ENCODE results near the gene PIPOX. TPM values are rescaled to one million over a fixed set of nuclear protein-coding genes. Genes with fewer than 3 reads are reported as not detected.
A peak's percentile ranks its signal among the peaks of the same experiment; 100 is the strongest.

PIPOX gene
- total RNA-seq, 4 donors from 2014 or later: 1.2 to 15.3 (median 1.6) TPM; not detected in 1

DNA sequence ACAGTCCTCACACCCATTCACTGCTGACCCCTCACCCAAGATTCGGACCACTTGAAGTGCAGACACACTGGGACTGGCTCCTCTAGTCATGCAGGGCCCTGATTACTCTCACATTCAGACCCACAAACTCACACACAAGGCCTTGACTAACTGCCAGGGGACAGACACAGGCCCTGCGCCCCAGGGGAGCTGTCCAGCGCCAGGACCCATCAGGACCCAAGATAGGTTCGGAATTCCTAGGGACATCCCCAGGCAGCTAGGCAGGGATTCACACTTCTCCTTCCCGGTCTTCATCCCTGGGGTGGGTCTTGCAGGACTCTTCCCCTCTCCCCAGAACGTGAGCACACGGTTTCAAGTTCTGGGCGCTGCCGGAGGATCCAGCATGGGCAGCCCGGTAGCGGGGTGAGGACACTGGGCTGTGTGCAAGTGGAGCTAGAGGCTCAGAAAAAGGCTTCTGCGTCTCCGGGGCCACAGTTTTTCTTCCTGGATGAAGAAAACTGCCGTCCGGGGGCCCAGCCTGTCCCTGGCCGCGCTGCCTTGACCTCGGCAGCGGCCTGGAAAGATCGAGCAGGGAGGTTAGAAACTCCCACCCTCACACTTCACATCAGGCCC lies 38.8 kb upstream of the PIPOX start:
- H3K27ac ChIP-seq: no peak overlapping the region
- peaks cover 64% of the 10 kb centered on the region for H3K27me3 ChIP-seq
- intact Hi-C loops (cut with DNase I; ENCODE audit: low total_unique reads): no loop called here
- H3K4me1 ChIP-seq: peaks cover 0 to 8% (median 1%) of the 10 kb centered on the region in 4 donors
- no peak for DNase-seq
- WGBS, 2 donors (ENCODE audit: low coverage in 1 of 2): 55% methylated on average over 19 of the region's 20 CpGs; no CpG with 5 or more reads in 1 of the 2 donors
- no peaks in the 10 kb centered on the region for H3K9me3 ChIP-seq
- H3K36me3 ChIP-seq: no peaks in the 10 kb centered on the region
- in situ Hi-C loops (cut with MboI; ENCODE audit: low pct_ligation_motif_present in 1 of 4, low pct_unique_long_range_greater_than_20kb in 1 of 4, low sequenced_read_pairs in 3 of 4): loop anchor here in 1 of 4 donors (25.0 kb wide), 1 partner anchor 233 kb away; the partner anchor contains the start of gene CRYBA1
- H3K4me3 ChIP-seq: no peak overlapping the region
- TF ChIP-seq POLR2AphosphoS5 (IDR thresholded peaks at IDR 0.05) (no peak), POLR2A (IDR thresholded peaks at IDR 0.05) (no peak), EP300 (IDR thresholded peaks at IDR 0.05; ENCODE audit: low read depth) (no peak)
- TF ChIP-seq, protein P1, sequence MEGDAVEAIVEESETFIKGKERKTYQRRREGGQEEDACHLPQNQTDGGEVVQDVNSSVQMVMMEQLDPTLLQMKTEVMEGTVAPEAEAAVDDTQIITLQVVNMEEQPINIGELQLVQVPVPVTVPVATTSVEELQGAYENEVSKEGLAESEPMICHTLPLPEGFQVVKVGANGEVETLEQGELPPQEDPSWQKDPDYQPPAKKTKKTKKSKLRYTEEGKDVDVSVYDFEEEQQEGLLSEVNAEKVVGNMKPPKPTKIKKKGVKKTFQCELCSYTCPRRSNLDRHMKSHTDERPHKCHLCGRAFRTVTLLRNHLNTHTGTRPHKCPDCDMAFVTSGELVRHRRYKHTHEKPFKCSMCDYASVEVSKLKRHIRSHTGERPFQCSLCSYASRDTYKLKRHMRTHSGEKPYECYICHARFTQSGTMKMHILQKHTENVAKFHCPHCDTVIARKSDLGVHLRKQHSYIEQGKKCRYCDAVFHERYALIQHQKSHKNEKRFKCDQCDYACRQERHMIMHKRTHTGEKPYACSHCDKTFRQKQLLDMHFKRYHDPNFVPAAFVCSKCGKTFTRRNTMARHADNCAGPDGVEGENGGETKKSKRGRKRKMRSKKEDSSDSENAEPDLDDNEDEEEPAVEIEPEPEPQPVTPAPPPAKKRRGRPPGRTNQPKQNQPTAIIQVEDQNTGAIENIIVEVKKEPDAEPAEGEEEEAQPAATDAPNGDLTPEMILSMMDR (IDR thresholded peaks at IDR 0.05): no peak

DNA sequence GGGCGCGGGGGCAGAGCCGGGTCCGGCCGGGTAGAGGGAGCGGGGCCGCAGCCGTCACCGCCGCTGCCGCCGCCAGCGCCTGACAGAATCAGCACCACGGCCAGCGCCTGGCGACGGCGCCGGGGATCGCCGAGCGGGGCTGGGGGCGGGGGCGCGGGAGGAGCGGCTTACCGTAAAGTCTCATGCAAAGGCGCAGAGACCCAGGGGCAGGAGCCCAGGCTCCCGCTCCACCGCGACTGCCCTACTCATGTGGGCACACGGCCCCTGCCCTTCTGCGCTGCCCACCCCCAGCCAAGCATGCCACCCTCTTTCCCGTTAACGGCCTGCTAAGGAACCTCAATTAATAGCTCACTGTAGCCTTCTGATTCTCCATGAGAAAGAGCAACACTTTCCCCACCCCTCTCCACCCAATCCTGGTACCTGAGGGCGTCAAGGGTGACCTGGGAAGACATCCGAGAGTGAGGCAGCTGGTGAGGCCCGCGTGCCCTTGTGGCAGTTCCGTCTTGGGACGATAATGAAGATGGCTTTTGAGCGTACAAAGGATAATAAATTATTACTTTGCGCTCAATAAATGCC lies 36.9 kb upstream of the PIPOX start, which contains the start of gene SEZ6:
Gene SEZ6 (minus strand): TSS at position 98 of the 576 bp plus-strand sequence. CDS start 164 bp downstream, outside the sequence.
- peaks cover 77% of the 10 kb centered on the region for H3K27me3 ChIP-seq
- peak; percentile 37 for DNase-seq

DNA sequence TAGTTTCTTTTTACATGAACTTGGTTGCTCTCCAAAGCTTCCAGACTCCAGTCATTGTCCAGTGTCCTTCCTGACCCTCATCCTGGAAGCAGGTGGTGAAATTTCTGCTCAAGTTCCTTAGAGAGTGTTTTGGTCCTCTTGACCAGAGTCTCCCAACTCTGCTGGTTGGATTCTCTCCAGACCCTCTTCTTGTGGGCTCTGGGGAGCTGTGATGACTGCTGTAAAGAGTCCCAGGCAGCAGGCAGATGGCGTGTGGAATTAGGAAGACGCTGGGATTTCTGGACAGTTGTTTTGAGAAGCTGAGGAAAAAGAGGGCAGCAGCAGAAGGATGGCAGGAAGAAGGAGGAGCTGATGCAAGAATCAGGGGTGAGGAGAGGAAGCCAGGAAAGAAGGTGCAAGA lies 35.5 kb upstream of the PIPOX start:
- no peaks in the 10 kb centered on the region for H3K9me3 ChIP-seq
- peaks cover 0 to 8% (median 1%) of the 10 kb centered on the region in 4 donors for H3K4me1 ChIP-seq
- intact Hi-C loops (cut with DNase I; ENCODE audit: low total_unique reads) (no loop called here), in situ Hi-C loops (cut with MboI; ENCODE audit: low pct_ligation_motif_present in 1 of 4, low pct_unique_long_range_greater_than_20kb in 1 of 4, low sequenced_read_pairs in 3 of 4) (loop anchor here in 1 of 4 donors (25.0 kb wide), 1 partner anchor 230 kb away; the partner anchor contains the start of gene CRYBA1)
- H3K36me3 ChIP-seq: no peaks in the 10 kb centered on the region
- TF ChIP-seq POLR2A (IDR thresholded peaks at IDR 0.05): no peak
- no peak for TF ChIP-seq EP300 (IDR thresholded peaks at IDR 0.05; ENCODE audit: low read depth)
- TF ChIP-seq POLR2AphosphoS5 (IDR thresholded peaks at IDR 0.05): no peak
- TF ChIP-seq, protein P1 (IDR thresholded peaks at IDR 0.05): no peak
- DNase-seq: no peak
- peaks cover 79% of the 10 kb centered on the region for H3K27me3 ChIP-seq
- no peak overlapping the region for H3K27ac ChIP-seq
- WGBS, 2 donors (ENCODE audit: low coverage in 1 of 2): 30 to 40% methylated on average over 2 of the region's 2 CpGs
- no peak overlapping the region for H3K4me3 ChIP-seq

More for the DNA sequence above, 36.9 kb upstream of the PIPOX start, which contains the start of gene SEZ6:
- no peak within 1 kb of the TSS for H3K27ac ChIP-seq
- TF ChIP-seq, protein P1 (IDR thresholded peaks at IDR 0.05): peak in 2 of 5 experiments; percentile 10 to 14
- TF ChIP-seq POLR2A (IDR thresholded peaks at IDR 0.05): no peak
- no peak for TF ChIP-seq EP300 (IDR thresholded peaks at IDR 0.05; ENCODE audit: low read depth)
- TF ChIP-seq POLR2AphosphoS5 (IDR thresholded peaks at IDR 0.05): no peak
- H3K4me3 ChIP-seq: no peak within 1 kb of the TSS
- peaks cover 0 to 8% (median 1%) of the 10 kb centered on the region in 4 donors for H3K4me1 ChIP-seq
- 6% methylated on average over 38 of the region's 43 CpGs; no CpG with 5 or more reads in 1 of the 2 donors for WGBS, 2 donors (ENCODE audit: low coverage in 1 of 2)
- H3K9me3 ChIP-seq: no peaks in the 10 kb centered on the region
- in situ Hi-C loops (cut with MboI; ENCODE audit: low pct_ligation_motif_present in 1 of 4, low pct_unique_long_range_greater_than_20kb in 1 of 4, low sequenced_read_pairs in 3 of 4): loop anchor here in 1 of 4 donors (25.0 kb wide), 1 partner anchor 231 kb away; the partner anchor contains the start of gene CRYBA1
- H3K36me3 ChIP-seq: no peaks in the 10 kb centered on the region
- intact Hi-C loops (cut with DNase I; ENCODE audit: low total_unique reads): no loop called here

DNA sequence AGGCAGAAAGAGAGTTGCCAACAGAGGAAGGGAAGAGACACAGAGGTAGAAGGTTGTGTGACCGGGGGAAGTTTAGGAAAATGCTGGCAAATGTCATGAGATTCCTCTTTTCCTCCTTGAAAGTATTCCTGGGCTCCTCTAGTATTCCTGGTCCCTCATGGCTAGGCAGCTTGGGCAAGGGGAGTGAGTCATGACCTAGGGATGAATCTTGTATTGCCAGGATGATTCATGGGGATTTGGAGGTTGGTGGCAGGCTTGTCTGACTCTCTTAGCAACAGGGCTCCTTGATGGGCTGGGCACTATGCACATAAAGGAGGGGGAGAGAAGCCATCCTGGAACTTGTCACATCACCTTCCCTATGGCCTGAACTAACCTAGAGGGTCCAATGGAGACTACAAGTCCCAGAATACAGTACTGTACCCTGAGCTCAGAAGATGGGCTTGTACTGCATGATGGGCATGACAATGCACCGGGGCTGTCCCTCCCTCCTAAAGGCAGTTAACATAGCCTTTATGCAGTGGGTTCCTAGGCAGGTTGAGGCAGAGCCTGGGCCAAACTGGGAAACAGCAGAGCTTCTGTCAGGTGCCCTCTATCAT lies 35.0 kb upstream of the PIPOX start:
- peaks cover 0 to 8% (median 1%) of the 10 kb centered on the region in 4 donors for H3K4me1 ChIP-seq
- TF ChIP-seq EP300 (IDR thresholded peaks at IDR 0.05; ENCODE audit: low read depth): no peak
- no peak for TF ChIP-seq POLR2AphosphoS5 (IDR thresholded peaks at IDR 0.05)
- TF ChIP-seq POLR2A (IDR thresholded peaks at IDR 0.05): no peak
- TF ChIP-seq, protein P1 (IDR thresholded peaks at IDR 0.05): no peak
- in situ Hi-C loops (cut with MboI; ENCODE audit: low pct_ligation_motif_present in 1 of 4, low pct_unique_long_range_greater_than_20kb in 1 of 4, low sequenced_read_pairs in 3 of 4) (loop anchor here in 1 of 4 donors (25.0 kb wide), 1 partner anchor 229 kb away; the partner anchor contains the start of gene CRYBA1), intact Hi-C loops (cut with DNase I; ENCODE audit: low total_unique reads) (no loop called here)
- peaks cover 77% of the 10 kb centered on the region for H3K27me3 ChIP-seq
- no peaks in the 10 kb centered on the region for H3K9me3 ChIP-seq
- 45 to 57% methylated on average over 1 to 2 of the region's 2 CpGs for WGBS, 2 donors (ENCODE audit: low coverage in 1 of 2)
- DNase-seq: no peak
- H3K36me3 ChIP-seq: no peaks in the 10 kb centered on the region
- no peak overlapping the region for H3K4me3 ChIP-seq
- no peak overlapping the region for H3K27ac ChIP-seq
